ENCODE data around the gene ZNF319.

The ZNF319 gene

GRCh38 chr16:58046054-58046881 is 45.8 kb upstream of the ZNF319 start:
- Histone ChIP-seq H3K4me3 (ENCODE audit: low read depth, low read length) (no peak overlapping the region), H3K27ac (no peak overlapping the region), H3K27me3 (replicated peaks) (no peaks in the 10 kb centered on the region), H3K36me3 (replicated peaks) (no peaks in the 10 kb centered on the region)
- DNase-seq = no peak
- TF ChIP-seq CTCF (IDR thresholded peaks at IDR 0.05; ENCODE audit: low read depth, low read length, missing control alignments) = no peak
- in situ Hi-C loops (cut with HindIII; ENCODE audit: low pct_ligation_motif_present, low sequenced_read_pairs) = no loop called here

GRCh38 chr16:58045096-58045495 is 44.6 kb upstream of the ZNF319 start:
- Histone ChIP-seq H3K4me3 (ENCODE audit: low read depth, low read length) (no peak overlapping the region), H3K27me3 (replicated peaks) (no peaks in the 10 kb centered on the region), H3K36me3 (replicated peaks) (no peaks in the 10 kb centered on the region), H3K27ac (no peak overlapping the region)
- in situ Hi-C loops (cut with HindIII; ENCODE audit: low pct_ligation_motif_present, low sequenced_read_pairs) = no loop called here
- no peak for TF ChIP-seq CTCF (IDR thresholded peaks at IDR 0.05; ENCODE audit: low read depth, low read length, missing control alignments)
- no peak for DNase-seq

- no peak overlapping the region for H3K27ac ChIP-seq
- no peak for TF ChIP-seq CTCF (IDR thresholded peaks at IDR 0.05; ENCODE audit: low read depth, low read length, missing control alignments)
- no peak for DNase-seq
- no peaks in the 10 kb centered on the region for H3K36me3 ChIP-seq (replicated peaks)
- in situ Hi-C loops (cut with HindIII; ENCODE audit: low pct_ligation_motif_present, low sequenced_read_pairs) = no loop called here
- H3K27me3 ChIP-seq (replicated peaks) = no peaks in the 10 kb centered on the region
- no peak overlapping the region for H3K4me3 ChIP-seq (ENCODE audit: low read depth, low read length)
Observed at GRCh38 chr16:58044266-58045019, 44.0 kb upstream of the ZNF319 start.

- Histone ChIP-seq H3K36me3 (replicated peaks) (no peaks in the 10 kb centered on the region), H3K27ac (no peak overlapping the region), H3K27me3 (replicated peaks) (no peaks in the 10 kb centered on the region), H3K4me3 (ENCODE audit: low read depth, low read length) (no peak overlapping the region)
- in situ Hi-C loops (cut with HindIII; ENCODE audit: low pct_ligation_motif_present, low sequenced_read_pairs) = no loop called here
- no peak for DNase-seq
- TF ChIP-seq CTCF (IDR thresholded peaks at IDR 0.05; ENCODE audit: low read depth, low read length, missing control alignments) = no peak
Observed at GRCh38 chr16:58043571-58044155, 43.2 kb upstream of the ZNF319 start.

- TF ChIP-seq CTCF (IDR thresholded peaks at IDR 0.05; ENCODE audit: low read depth, low read length, missing control alignments) = no peak
- H3K4me3 ChIP-seq (ENCODE audit: low read depth, low read length) = no peak overlapping the region
- H3K27ac ChIP-seq = no peak overlapping the region
- DNase-seq = no peak
- in situ Hi-C loops (cut with HindIII; ENCODE audit: low pct_ligation_motif_present, low sequenced_read_pairs) = no loop called here
- no peaks in the 10 kb centered on the region for H3K36me3 ChIP-seq (replicated peaks)
- no peaks in the 10 kb centered on the region for H3K27me3 ChIP-seq (replicated peaks)
Observed at GRCh38 chr16:58042886-58043515, 42.5 kb upstream of the ZNF319 start.

All from brain microvascular endothelial cell (primary cell).